CD4-positive, CD25-positive, alpha-beta regulatory T cell (primary cell): ENCODE measurements around the gene TMEM62. TPM values are rescaled to one million over a fixed set of nuclear protein-coding genes. Genes with fewer than 3 reads are reported as not detected.
"Not testable (repeated sequence)": the region's sequence is repeated elsewhere in the genome, so short reads cannot be mapped to it uniquely, and the experiment has no call there.

Experiments
- ATAC-seq, 2 donors: fragments of 150-1000 bp; cut with Tn5 transposase; one replicate each; pipeline ENCODE4 v1.10.0; 2021; ENCODE audit warnings: low read depth in 2 of 2, moderate number of reproducible peaks in 2 of 2, moderate library complexity in 1 of 2
- DNase-seq, 3 donors: peaks; one replicate each; pipeline versions ENCODE4 v3.0.0 to v3.0.0-alpha.2; 2012 to 2022; ENCODE audit warnings: mixed read lengths in 1 of 3
- H3K27ac ChIP-seq: one replicate; pipeline ENCODE4 v1.7.0; 2013; ENCODE audit warnings: mild to moderate bottlenecking, low read length; ENCODE audit not compliant: insufficient read depth, poor library complexity, severe bottlenecking
- H3K27me3 ChIP-seq: one replicate; pipeline ENCODE4 v1.7.0; 2013; ENCODE audit warnings: low read length; ENCODE audit not compliant: control insufficient read depth, insufficient read depth
- H3K36me3 ChIP-seq: one replicate; pipeline ENCODE4 v1.7.0; 2013; ENCODE audit warnings: mild to moderate bottlenecking, low read length, moderate library complexity; ENCODE audit not compliant: control insufficient read depth, insufficient read depth
- H3K4me1 ChIP-seq: 2 replicates; pipeline ENCODE4 v1.7.0; 2013; ENCODE audit warnings: mild to moderate bottlenecking, low read length; ENCODE audit not compliant: insufficient read depth, control insufficient read depth, poor library complexity, severe bottlenecking
- H3K4me3 ChIP-seq: one replicate; pipeline ENCODE4 v1.7.0; 2013; ENCODE audit warnings: low read depth, mild to moderate bottlenecking, low read length, moderate library complexity
- H3K9me3 ChIP-seq, 2 experiments: 1 replicate in 1 of 2; 2 replicates in 1 of 2; pipeline ENCODE4 v1.7.0; 2013; ENCODE audit warnings: low read length in 2 of 2, mild to moderate bottlenecking in 1 of 2, moderate library complexity in 1 of 2; ENCODE audit not compliant: control insufficient read depth in 2 of 2
- H3K27ac Mint-ChIP-seq, 3 donors: one replicate each; pipeline ENCODE4 v1.8.0; 2020 to 2022; ENCODE audit warnings: mild to moderate bottlenecking in 3 of 3, mixed read lengths in 3 of 3, moderate library complexity in 2 of 3
- H3K27me3 Mint-ChIP-seq: one replicate; pipeline ENCODE4 v1.8.0; 2022; ENCODE audit warnings: mild to moderate bottlenecking, mixed read lengths
- H3K36me3 Mint-ChIP-seq: one replicate; pipeline ENCODE4 v1.8.0; 2020; ENCODE audit warnings: mixed read lengths
- H3K4me1 Mint-ChIP-seq, 4 donors: one replicate each; pipeline ENCODE4 v1.8.0; 2020 to 2022; ENCODE audit warnings: mixed read lengths in 4 of 4, mild to moderate bottlenecking in 1 of 4
- H3K4me3 Mint-ChIP-seq, 4 donors: one replicate each; pipeline ENCODE4 v1.8.0; 2020 to 2022; ENCODE audit warnings: mild to moderate bottlenecking in 4 of 4, mixed read lengths in 4 of 4, moderate library complexity in 3 of 4
- H3K9me3 Mint-ChIP-seq, 7 donors: one replicate each; pipeline ENCODE4 v1.8.0; 2020 to 2022; ENCODE audit warnings: mixed read lengths in 7 of 7, mild to moderate bottlenecking in 3 of 7, moderate library complexity in 2 of 7
- polyA plus RNA-seq, 4 donors: library from polyadenylated mRNA; unstranded; fragments of 300-500 nt; fragmentation: Illumina TruSeq; gene quantifications; one replicate each; pipeline ENCODE4 v1.2.3, GENCODE V29; 2021
- total RNA-seq: library from RNA; stranded (reverse); gene quantifications from one replicate; pipeline ENCODE4 v1.2.3, GENCODE V29; 2022

Gene TMEM62
- total and polyA plus RNA-seq, 5 donors from 2014 or later, result 11.4 to 30.0 (median 15.6) TPM

- Histone ChIP-seq H3K9me3 (no peaks in the 10 kb centered on the region), H3K27ac (no peak overlapping the region), H3K36me3 (no peaks in the 10 kb centered on the region), H3K27me3 (no peaks in the 10 kb centered on the region), H3K4me1 (peaks cover 13% of the 10 kb centered on the region), H3K4me3 (no peak overlapping the region)
- peak overlapping the region in 3 of 4 donors; percentile 44 to 87 (median 83) for H3K4me3 Mint-ChIP-seq
- H3K27me3 Mint-ChIP-seq, result peaks cover 21% of the 10 kb centered on the region
- ATAC-seq (no peak), DNase-seq (no peak)
- H3K27ac Mint-ChIP-seq, result no peak overlapping the region
- H3K9me3 Mint-ChIP-seq, result peaks cover 0 to 3% (median 0%) of the 10 kb centered on the region in 7 donors
- no peaks in the 10 kb centered on the region for H3K36me3 Mint-ChIP-seq
- peaks cover 4 to 20% (median 16%) of the 10 kb centered on the region in 4 donors for H3K4me1 Mint-ChIP-seq
Observed at GRCh38 chr15:43121863-43122262, 11.5 kb upstream of the TMEM62 start.

- Histone ChIP-seq H3K27me3 (no peaks in the 10 kb centered on the region), H3K9me3 (peaks cover 0 to 4% of the 10 kb centered on the region in 2 experiments), H3K36me3 (no peaks in the 10 kb centered on the region), H3K27ac (no peak overlapping the region), H3K4me1 (peaks cover 13% of the 10 kb centered on the region), H3K4me3 (no peak overlapping the region)
- Mint-ChIP-seq H3K27me3 (peaks cover 9% of the 10 kb centered on the region), H3K27ac (peak overlapping the region in 1 of 3 donors; percentile 44), H3K4me1 (peaks cover 4 to 20% (median 14%) of the 10 kb centered on the region in 4 donors), H3K36me3 (no peaks in the 10 kb centered on the region), H3K9me3 (peaks cover 0 to 6% (median 0%) of the 10 kb centered on the region in 7 donors), H3K4me3 (peak overlapping the region in 2 of 4 donors; percentile 38 to 67)
- no peak for ATAC-seq
- no peak for DNase-seq
Observed at GRCh38 chr15:43125100-43125661, 8.2 kb upstream of the TMEM62 start.

- Histone ChIP-seq H3K4me3 (no peak overlapping the region), H3K4me1 (peaks cover 13% of the 10 kb centered on the region), H3K27me3 (no peaks in the 10 kb centered on the region), H3K9me3 (peaks cover 0 to 4% of the 10 kb centered on the region in 2 experiments), H3K27ac (no peak overlapping the region), H3K36me3 (no peaks in the 10 kb centered on the region)
- no peaks in the 10 kb centered on the region for H3K36me3 Mint-ChIP-seq
- no peak for DNase-seq
- peaks cover 0 to 6% (median 0%) of the 10 kb centered on the region in 7 donors for H3K9me3 Mint-ChIP-seq
- H3K27ac Mint-ChIP-seq, result no peak overlapping the region
- ATAC-seq, result no peak
- peaks cover 4% of the 10 kb centered on the region for H3K27me3 Mint-ChIP-seq
- no peak overlapping the region for H3K4me3 Mint-ChIP-seq
- H3K4me1 Mint-ChIP-seq, result peaks cover 4 to 20% (median 14%) of the 10 kb centered on the region in 4 donors
Observed at GRCh38 chr15:43126356-43126755, 7.0 kb upstream of the TMEM62 start.

GRCh38 chr15:43127752-43128151 is 5.6 kb upstream of the TMEM62 start:
- Histone ChIP-seq H3K27ac (no peak overlapping the region), H3K36me3 (no peaks in the 10 kb centered on the region), H3K4me1 (peaks cover 9% of the 10 kb centered on the region), H3K4me3 (no peak overlapping the region), H3K27me3 (no peaks in the 10 kb centered on the region), H3K9me3 (peaks cover 0 to 4% of the 10 kb centered on the region in 2 experiments)
- ATAC-seq (no peak), DNase-seq (no peak)
- peaks cover 0 to 6% (median 0%) of the 10 kb centered on the region in 7 donors for H3K9me3 Mint-ChIP-seq
- no peak overlapping the region for H3K4me3 Mint-ChIP-seq
- no peaks in the 10 kb centered on the region for H3K36me3 Mint-ChIP-seq
- H3K27me3 Mint-ChIP-seq, result peaks cover 4% of the 10 kb centered on the region
- no peak overlapping the region for H3K27ac Mint-ChIP-seq
- H3K4me1 Mint-ChIP-seq, result peaks cover 8 to 17% (median 10%) of the 10 kb centered on the region in 4 donors

- Mint-ChIP-seq H3K4me1 (peaks cover 5 to 17% (median 7%) of the 10 kb centered on the region in 4 donors), H3K4me3 (peak overlapping the region in 1 of 4 donors; percentile 21)
- H3K36me3 Mint-ChIP-seq, H3K27me3 Mint-ChIP-seq, H3K36me3 ChIP-seq, H3K9me3 Mint-ChIP-seq, H3K4me3 ChIP-seq, H3K27me3 ChIP-seq, H3K9me3 ChIP-seq, H3K4me1 ChIP-seq, H3K27ac Mint-ChIP-seq, DNase-seq, H3K27ac ChIP-seq, ATAC-seq: not testable (repeated sequence)
Observed at GRCh38 chr15:43128174-43128979, 5.0 kb upstream of the TMEM62 start.

- H3K36me3 ChIP-seq, result no peaks in the 10 kb centered on the region
- Mint-ChIP-seq H3K36me3 (no peaks in the 10 kb centered on the region), H3K27me3 (peaks cover 4% of the 10 kb centered on the region), H3K27ac (no peak overlapping the region), H3K4me1 (peaks cover 2 to 13% (median 7%) of the 10 kb centered on the region in 4 donors), H3K4me3 (peak overlapping the region in 1 of 4 donors; percentile 21), H3K9me3 (peaks cover 0 to 6% (median 0%) of the 10 kb centered on the region in 7 donors)
- H3K27ac ChIP-seq, result no peak overlapping the region
- no peaks in the 10 kb centered on the region for H3K27me3 ChIP-seq
- peaks cover 7% of the 10 kb centered on the region for H3K4me1 ChIP-seq
- no peak for DNase-seq
- no peak overlapping the region for H3K4me3 ChIP-seq
- H3K9me3 ChIP-seq, result peaks cover 0 to 4% of the 10 kb centered on the region in 2 experiments
- ATAC-seq, result no peak
Observed at GRCh38 chr15:43128980-43129335, 4.4 kb upstream of the TMEM62 start.

- peak overlapping the region; percentile 78 for H3K27ac ChIP-seq
- peaks cover 16 to 42% (median 21%) of the 10 kb centered on the region in 4 donors for H3K4me1 Mint-ChIP-seq
- peaks cover 4% of the 10 kb centered on the region for H3K27me3 Mint-ChIP-seq
- peak overlapping the region; percentile 53 to 97 (median 91) for H3K27ac Mint-ChIP-seq
- H3K4me3 Mint-ChIP-seq, result peak overlapping the region; percentile 93 to 99 (median 94)
- peaks cover 0 to 7% (median 0%) of the 10 kb centered on the region in 7 donors for H3K9me3 Mint-ChIP-seq
- H3K27me3 ChIP-seq, result no peaks in the 10 kb centered on the region
- peaks cover 0 to 4% of the 10 kb centered on the region in 2 experiments for H3K9me3 ChIP-seq
- H3K36me3 ChIP-seq, result peaks cover 17% of the 10 kb centered on the region
- peak overlapping the region; percentile 94 for H3K4me3 ChIP-seq
- ATAC-seq (no peak), DNase-seq (no peak)
- peaks cover 11% of the 10 kb centered on the region for H3K36me3 Mint-ChIP-seq
- peaks cover 19% of the 10 kb centered on the region for H3K4me1 ChIP-seq
Observed at GRCh38 chr15:43132830-43133429, 456 bp upstream of the TMEM62 start.
